ENCODE results near the gene SMARCAL1.

The SMARCAL1 gene

GRCh38 chr2:216366777-216367471 is 45.4 kb upstream of the SMARCAL1 start:
- TF ChIP-seq SIN3A (IDR thresholded peaks at IDR 0.05; ENCODE audit: borderline replicate concordance, insufficient read depth, low read length) (no peak), POLR2AphosphoS5 (IDR thresholded peaks at IDR 0.05; ENCODE audit: low read depth, low read length) (no peak), REST (IDR thresholded peaks at IDR 0.05; ENCODE audit: insufficient read depth in 1 of 2, low read depth in 2 of 2, low read length in 2 of 2) (peak; percentile 79 to 93)

- TF ChIP-seq POLR2AphosphoS5 (IDR thresholded peaks at IDR 0.05; ENCODE audit: low read depth, low read length) (no peak), SIN3A (IDR thresholded peaks at IDR 0.05; ENCODE audit: borderline replicate concordance, insufficient read depth, low read length) (no peak), FOXP2 (optimal IDR thresholded peaks at IDR 0.05; ENCODE audit: borderline replicate concordance, extremely low read depth, extremely low read length, insufficient read depth) (no peak), TAF1 (IDR thresholded peaks at IDR 0.05; ENCODE audit: borderline replicate concordance, insufficient read depth, low read length) (no peak), REST (IDR thresholded peaks at IDR 0.05; ENCODE audit: insufficient read depth in 1 of 2, low read depth in 2 of 2, low read length in 2 of 2) (no peak)
Measured at GRCh38 chr2:216369821-216370220, 42.5 kb upstream of the SMARCAL1 start.

- no peak for TF ChIP-seq SIN3A (IDR thresholded peaks at IDR 0.05; ENCODE audit: borderline replicate concordance, insufficient read depth, low read length)
- TF ChIP-seq REST (IDR thresholded peaks at IDR 0.05; ENCODE audit: insufficient read depth in 1 of 2, low read depth in 2 of 2, low read length in 2 of 2), result no peak
- no peak for TF ChIP-seq FOXP2 (optimal IDR thresholded peaks at IDR 0.05; ENCODE audit: borderline replicate concordance, extremely low read depth, extremely low read length, insufficient read depth)
- TF ChIP-seq POLR2AphosphoS5 (IDR thresholded peaks at IDR 0.05; ENCODE audit: low read depth, low read length), result no peak
- no peak for TF ChIP-seq TAF1 (IDR thresholded peaks at IDR 0.05; ENCODE audit: borderline replicate concordance, insufficient read depth, low read length)
Measured at GRCh38 chr2:216370961-216371712, 41.1 kb upstream of the SMARCAL1 start.

- TF ChIP-seq REST (IDR thresholded peaks at IDR 0.05; ENCODE audit: insufficient read depth in 1 of 2, low read depth in 2 of 2, low read length in 2 of 2) (peak; percentile 97 to 98), POLR2AphosphoS5 (IDR thresholded peaks at IDR 0.05; ENCODE audit: low read depth, low read length) (no peak), SIN3A (IDR thresholded peaks at IDR 0.05; ENCODE audit: borderline replicate concordance, insufficient read depth, low read length) (peak; percentile 61; the same call in 1 of the 2 replicates), FOXP2 (optimal IDR thresholded peaks at IDR 0.05; ENCODE audit: borderline replicate concordance, extremely low read depth, extremely low read length, insufficient read depth) (peak; percentile 44), TAF1 (IDR thresholded peaks at IDR 0.05; ENCODE audit: borderline replicate concordance, insufficient read depth, low read length) (no peak)
Measured at GRCh38 chr2:216371721-216372702, 40.3 kb upstream of the SMARCAL1 start, which contains the start of gene MARCHF4. Gene MARCHF4 (minus strand): TSS chr2:216372483. CDS start chr2:216370260, 2,223 bp downstream.

Measured in PFSK-1 (cell line).